Keratinocyte (primary cell): Measurements from ENCODE around the gene PLAGL1. TPM values are rescaled to one million over a fixed set of nuclear protein-coding genes. Genes with fewer than 3 reads are reported as not detected.

Source experiments
- DNase-seq: peaks from one replicate; pipeline ENCODE4 v3.0.0-alpha.2; 2011; ENCODE audit warnings: low read depth, missing footprints, low spot score
- FAIRE-seq: peaks from 2 replicates; lab custom pipeline; 2011; peaks lifted over from hg19 to GRCh38; lab: Jason Lieb, UNC
- H2AFZ ChIP-seq: 2 replicates; pipeline ENCODE4 v1.6.0; 2012; ENCODE audit warnings: low read length, control low read depth, inconsistent platforms; ENCODE audit not compliant: control insufficient read depth
- H3K27ac ChIP-seq: 2 replicates; pipeline ENCODE4 v1.5.1; 2011; ENCODE audit warnings: low read length; ENCODE audit not compliant: control insufficient read depth, insufficient read depth
- H3K27me3 ChIP-seq: 3 replicates; pipeline ENCODE4 v1.6.0; 2011; ENCODE audit warnings: low read length; ENCODE audit not compliant: control insufficient read depth, insufficient read depth; ENCODE audit errors: extremely low read depth
- H3K36me3 ChIP-seq, 2 experiments: 2 replicates in 1 of 2; 3 replicates in 1 of 2; pipeline ENCODE4 v1.5.1; 2011; ENCODE audit warnings: low read length in 2 of 2, mild to moderate bottlenecking in 1 of 2; ENCODE audit not compliant: control insufficient read depth in 2 of 2, insufficient read depth in 2 of 2; ENCODE audit errors: extremely low read depth in 1 of 2
- H3K4me1 ChIP-seq: 3 replicates; pipeline ENCODE4 v1.5.1; 2011; ENCODE audit warnings: low read length; ENCODE audit not compliant: control insufficient read depth, insufficient read depth; ENCODE audit errors: extremely low read depth
- H3K4me2 ChIP-seq: 3 replicates; pipeline ENCODE4 v1.6.0; 2011; ENCODE audit warnings: low read depth, low read length; ENCODE audit not compliant: control insufficient read depth, insufficient read depth; ENCODE audit errors: extremely low read depth
- H3K4me3 ChIP-seq, 3 experiments: fragments of 200-600 bp in 1 of 3; sonication (generic) in 1 of 3; 2 replicates in 2 of 3; 3 replicates in 1 of 3; pipeline ENCODE4 v1.5.1; 2011 to 2016; ENCODE audit warnings: low read length in 3 of 3, mild to moderate bottlenecking in 3 of 3, control low read depth in 2 of 3, inconsistent platforms in 1 of 3, low read depth in 1 of 3, mixed read lengths in 1 of 3, mixed run types in 1 of 3, moderate library complexity in 1 of 3; ENCODE audit not compliant: control insufficient read depth in 2 of 3, insufficient read depth in 2 of 3; ENCODE audit errors: extremely low read depth in 1 of 3
- H3K79me2 ChIP-seq: 2 replicates; pipeline ENCODE4 v1.6.0; 2012; ENCODE audit warnings: low read length; ENCODE audit not compliant: control insufficient read depth, insufficient read depth
- H3K9ac ChIP-seq: 3 replicates; pipeline ENCODE4 v1.6.0; 2011; ENCODE audit warnings: low read length; ENCODE audit not compliant: control insufficient read depth, insufficient read depth; ENCODE audit errors: extremely low read depth
- H3K9me1 ChIP-seq: 3 replicates; pipeline ENCODE4 v1.6.0; 2011; ENCODE audit warnings: low read length; ENCODE audit not compliant: control insufficient read depth, insufficient read depth; ENCODE audit errors: extremely low read depth
- H3K9me3 ChIP-seq: 2 replicates; pipeline ENCODE4 v1.5.1; 2012; ENCODE audit warnings: low read depth, low read length; ENCODE audit not compliant: control insufficient read depth
- H4K20me1 ChIP-seq: 3 replicates; pipeline ENCODE4 v1.6.0; 2011; ENCODE audit warnings: low read length; ENCODE audit not compliant: control insufficient read depth, insufficient read depth; ENCODE audit errors: extremely low read depth
- CTCF ChIP-seq, 3 experiments: IDR thresholded peaks in 1 of 3; conservative IDR thresholded peaks in 1 of 3; optimal IDR thresholded peaks in 1 of 3; 2 replicates in 2 of 3; 3 replicates in 1 of 3; pipeline versions ENCODE3 to v1.5.1; 2011; ENCODE audit warnings: low read length in 3 of 3, mild to moderate bottlenecking in 3 of 3, moderate library complexity in 2 of 3, control low read depth in 1 of 3, inconsistent platforms in 1 of 3; ENCODE audit not compliant: insufficient read depth in 2 of 3; ENCODE audit errors: extremely low read depth in 1 of 3
- EZH2 ChIP-seq: IDR thresholded peaks from one replicate; pipeline ENCODE4 v1.6.1; 2012; ENCODE audit warnings: inconsistent platforms, mild to moderate bottlenecking, low read length, moderate library complexity
- dilution Hi-C: fragments of 300-500 bp; cut with MboI; formaldehyde crosslinking; loops from one replicate; pipeline ENCODE4 v1.7.0; 2020; ENCODE audit warnings: low sequenced_read_pairs; ENCODE audit not compliant: extremely low pct_ligation_motif_present
- polyA plus RNA-seq, 5 experiments: library from polyadenylated mRNA; depleted of rRNA in 3 of 5; stranded (reverse) in 3 of 5; stranded (forward) in 1 of 5; unstranded in 1 of 5; fragments of >200 nt; gene quantifications; 1 replicate in 1 of 5; 2 replicates in 3 of 5; 3 replicates in 1 of 5; pipeline versions ENCODE4 v1.2.1 to v1.2.3, GENCODE V29; 2011 to 2012; ENCODE audit warnings: missing spikeins in 2 of 5, low read depth in 1 of 5, low replicate concordance in 1 of 5

Gene PLAGL1
- polyA plus RNA-seq, 1 donor (not counting 4 experiments of a cell fraction or from before 2014, with no cell fraction given): 8.9 TPM

DNA sequence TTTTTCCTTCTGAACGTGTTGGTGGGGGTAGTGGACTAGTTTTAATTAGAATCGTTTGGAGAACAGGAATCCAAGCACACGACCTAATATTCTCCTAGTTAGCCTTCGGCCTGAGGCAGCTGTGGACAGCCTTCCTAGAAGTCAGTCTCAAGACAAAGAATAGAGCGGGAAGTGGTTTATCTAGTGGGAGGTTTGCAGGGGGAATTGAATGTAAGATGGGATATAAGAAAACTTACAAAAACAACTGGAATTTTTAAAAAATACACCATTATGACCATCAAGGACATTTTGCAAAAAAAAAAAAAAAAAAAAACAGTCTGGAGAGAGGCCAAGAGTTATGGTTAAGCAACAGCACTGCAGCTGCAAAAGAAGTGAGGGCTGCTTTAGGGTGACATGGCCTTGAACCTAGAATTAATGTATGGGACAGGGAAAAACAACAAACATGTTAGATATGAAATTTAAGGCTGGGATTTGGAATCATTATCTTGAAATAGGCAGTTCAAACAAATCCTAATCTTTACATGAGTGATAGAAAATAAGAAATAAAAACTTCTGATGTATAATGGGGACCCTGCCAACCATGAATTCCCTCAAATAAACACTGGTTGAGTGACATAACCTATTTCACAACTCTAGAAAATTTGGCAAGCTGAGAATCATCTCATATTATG lies 40.2 kb downstream of the PLAGL1 start:
- Histone ChIP-seq H3K79me2 (no peaks in the 10 kb centered on the region), H3K4me1 (no peaks in the 10 kb centered on the region), H3K9me1 (no peaks in the 10 kb centered on the region), H3K36me3 (no peaks in the 10 kb centered on the region), H3K9me3 (no peaks in the 10 kb centered on the region), H3K27ac (no peak overlapping the region), H3K4me3 (no peak overlapping the region), H2AFZ (no peak overlapping the region), H4K20me1 (no peaks in the 10 kb centered on the region), H3K9ac (no peak overlapping the region), H3K4me2 (no peak overlapping the region), H3K27me3 (no peaks in the 10 kb centered on the region)
- FAIRE-seq (no peak), DNase-seq (no peak)
- dilution Hi-C loops: no loop called here
- TF ChIP-seq CTCF (optimal IDR thresholded peaks at IDR 0.05 in 1 of 3, IDR thresholded peaks at IDR 0.05 in 1 of 3, conservative IDR thresholded peaks at IDR 0.05 in 1 of 3; ENCODE audit: extremely low read depth in 1 of 3, insufficient read depth in 2 of 3, low read length in 3 of 3): no peak
- TF ChIP-seq EZH2: no peak

- no peaks in the 10 kb centered on the region for H3K79me2 ChIP-seq
- H3K4me3 ChIP-seq: no peak overlapping the region
- TF ChIP-seq CTCF (optimal IDR thresholded peaks at IDR 0.05 in 1 of 3, IDR thresholded peaks at IDR 0.05 in 1 of 3, conservative IDR thresholded peaks at IDR 0.05 in 1 of 3; ENCODE audit: extremely low read depth in 1 of 3, insufficient read depth in 2 of 3, low read length in 3 of 3) (no peak), EZH2 (no peak)
- DNase-seq: no peak
- no peaks in the 10 kb centered on the region for H3K4me1 ChIP-seq
- H3K9ac ChIP-seq: no peak overlapping the region
- no peaks in the 10 kb centered on the region for H3K36me3 ChIP-seq
- H3K9me1 ChIP-seq: no peaks in the 10 kb centered on the region
- no peak overlapping the region for H3K4me2 ChIP-seq
- H3K27me3 ChIP-seq: no peaks in the 10 kb centered on the region
- dilution Hi-C loops: no loop called here
- no peak overlapping the region for H2AFZ ChIP-seq
- no peak overlapping the region for H3K27ac ChIP-seq
- no peak for FAIRE-seq
- no peaks in the 10 kb centered on the region for H4K20me1 ChIP-seq
- no peaks in the 10 kb centered on the region for H3K9me3 ChIP-seq
Measured at GRCh38 chr6:143966312-143966711, 41.7 kb downstream of the PLAGL1 start.
